ENCODE measurements around the gene ELAC1.
"Not testable (repeated sequence)": the region's sequence is repeated elsewhere in the genome, so short reads cannot be mapped to it uniquely, and the experiment has no call there.

ELAC1 gene

GRCh38 chr18:50970006-50970405 is 2.2 kb downstream of the ELAC1 start:
- DNase-seq (ENCODE audit: low read depth in 4 of 4, low spot score in 1 of 4): no peak

- not testable (repeated sequence) for DNase-seq (ENCODE audit: low read depth in 4 of 4, low spot score in 1 of 4)
Observed at GRCh38 chr18:50972404-50972803, 4.6 kb downstream of the ELAC1 start.

DNA sequence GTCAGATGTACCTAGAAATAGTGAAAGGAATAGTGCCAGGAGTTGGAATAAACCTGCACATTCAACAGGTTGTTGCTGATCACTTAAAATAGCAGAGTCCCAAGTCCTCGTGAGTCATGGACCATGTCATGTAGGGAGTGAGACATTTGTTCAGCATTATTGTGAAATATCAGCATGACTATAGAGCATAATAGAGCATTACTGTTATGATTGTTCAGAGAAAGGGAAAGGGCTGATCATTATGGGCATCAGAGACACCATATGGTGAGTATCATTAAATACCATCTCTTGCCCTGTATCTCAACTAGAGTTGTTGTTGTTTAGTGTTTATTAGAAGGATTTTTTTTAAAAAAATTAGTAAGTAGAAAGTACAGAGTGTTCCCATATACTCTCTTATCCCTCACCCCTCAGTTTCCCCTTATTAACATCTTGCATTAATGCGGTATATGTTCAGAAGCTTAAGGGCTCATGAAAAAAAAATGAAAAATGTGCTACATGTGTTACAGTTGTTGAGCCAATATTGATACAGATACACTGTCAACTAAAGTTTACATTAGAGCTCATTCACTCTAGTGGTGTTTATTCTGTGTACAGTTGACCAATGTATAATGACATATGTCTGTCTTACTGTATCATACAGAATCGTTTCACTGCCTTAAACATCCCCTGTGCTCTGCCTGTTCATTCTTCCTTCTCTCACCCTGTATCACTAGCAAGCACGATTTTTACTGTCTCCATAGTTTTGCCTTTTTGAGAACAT is 5.7 kb downstream of the ELAC1 start:
- DNase-seq (ENCODE audit: low read depth in 4 of 4, low spot score in 1 of 4): no peak

- DNase-seq (ENCODE audit: low read depth in 4 of 4, low spot score in 1 of 4): no peak
Observed at GRCh38 chr18:50977037-50977760, 9.4 kb downstream of the ELAC1 start.

DNA sequence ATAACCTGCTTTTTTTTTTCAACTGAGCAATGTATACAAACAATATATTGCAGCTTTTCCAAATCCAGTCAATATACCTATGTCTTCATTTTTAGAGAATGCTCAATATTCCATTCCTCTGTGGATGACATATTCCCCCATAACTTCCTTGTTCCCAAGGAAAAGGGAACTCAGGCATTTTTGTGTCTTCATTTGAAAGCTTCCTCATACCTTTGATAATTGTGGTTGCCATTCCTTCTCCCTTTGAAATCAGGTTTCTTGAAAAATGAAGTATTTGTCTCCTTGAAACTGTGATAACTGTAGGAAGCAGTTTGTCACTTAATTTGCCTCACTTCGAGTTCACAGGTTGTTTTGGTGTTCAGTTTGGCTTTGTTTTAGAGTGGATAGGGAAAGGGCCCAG is 13.5 kb downstream of the ELAC1 start:
- DNase-seq (ENCODE audit: low read depth in 4 of 4, low spot score in 1 of 4): no peak

- no peak for DNase-seq (ENCODE audit: low read depth in 4 of 4, low spot score in 1 of 4)
Observed at GRCh38 chr18:50982086-50982801, 14.4 kb downstream of the ELAC1 start.

DNA sequence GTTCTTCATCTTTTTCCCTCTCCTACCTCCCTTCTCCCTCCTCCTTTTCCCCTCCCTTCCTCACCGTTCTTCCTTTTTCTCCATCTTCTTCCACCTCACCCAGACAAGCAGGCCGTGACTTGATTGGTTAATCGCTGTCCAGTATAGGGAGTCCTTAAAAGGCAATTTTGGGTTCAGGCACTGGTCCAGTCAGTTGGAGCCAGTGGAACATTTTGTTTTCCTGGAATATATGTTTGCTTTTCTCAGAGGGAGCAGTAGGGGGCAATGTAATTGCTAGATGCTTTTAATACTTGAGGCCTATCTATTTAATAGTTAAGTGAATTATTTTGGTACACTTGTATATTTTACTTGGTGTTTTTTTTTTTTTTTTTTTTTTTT is 15.0 kb downstream of the ELAC1 start:
- no peak for DNase-seq (ENCODE audit: low read depth in 4 of 4, low spot score in 1 of 4)

DNA sequence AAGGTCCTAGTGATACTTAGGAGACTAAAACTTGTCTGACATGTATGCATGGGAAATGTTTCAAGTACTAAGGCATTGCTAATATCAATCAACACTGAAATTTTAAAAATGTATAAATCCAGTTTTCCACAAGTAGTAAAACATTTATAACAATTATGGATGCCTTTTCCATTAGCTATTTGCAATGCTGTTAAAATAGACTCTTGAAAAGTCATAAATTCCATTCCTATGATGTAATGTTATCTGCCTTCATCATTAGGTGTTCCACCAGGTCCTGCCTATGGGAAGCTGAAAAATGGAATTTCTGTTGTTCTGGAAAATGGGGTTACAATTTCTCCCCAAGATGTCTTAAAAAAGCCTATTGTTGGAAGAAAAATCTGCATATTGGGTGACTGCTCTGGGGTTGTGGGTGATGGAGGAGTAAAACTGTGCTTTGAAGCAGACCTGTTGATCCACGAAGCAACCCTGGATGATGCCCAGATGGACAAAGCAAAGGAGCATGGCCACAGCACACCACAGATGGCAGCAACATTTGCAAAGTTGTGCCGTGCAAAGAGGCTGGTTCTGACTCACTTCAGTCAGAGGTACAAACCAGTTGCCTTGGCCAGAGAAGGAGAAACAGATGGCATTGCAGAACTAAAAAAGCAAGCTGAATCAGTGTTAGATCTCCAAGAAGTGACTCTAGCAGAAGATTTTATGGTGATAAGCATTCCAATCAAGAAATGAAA is 18.7 kb downstream of the ELAC1 start:
- DNase-seq (ENCODE audit: low read depth in 4 of 4, low spot score in 1 of 4): no peak

DNA sequence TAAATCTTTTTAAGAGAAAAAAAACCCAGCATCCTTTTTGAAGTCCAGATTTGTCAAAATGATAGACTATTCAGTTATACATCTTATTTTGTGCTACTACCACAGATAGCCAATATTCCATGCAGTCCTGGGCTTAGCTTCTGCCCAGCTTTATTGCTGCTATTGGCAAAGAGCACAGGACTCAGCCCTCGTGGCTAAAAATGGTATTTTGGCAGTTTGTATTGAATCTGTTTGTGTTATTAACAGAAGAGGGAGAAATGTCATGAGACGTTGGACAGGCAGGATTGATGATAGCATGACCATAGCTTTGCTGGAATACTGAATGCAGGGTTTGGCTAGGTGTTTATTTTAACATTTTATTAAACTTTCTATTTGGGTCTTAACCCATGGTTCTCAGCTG is 19.4 kb downstream of the ELAC1 start:
- no peak for DNase-seq (ENCODE audit: low read depth in 4 of 4, low spot score in 1 of 4)

GRCh38 chr18:50989711-50990110 is 21.9 kb downstream of the ELAC1 start:
- DNase-seq (ENCODE audit: low read depth in 4 of 4, low spot score in 1 of 4): no peak

DNA sequence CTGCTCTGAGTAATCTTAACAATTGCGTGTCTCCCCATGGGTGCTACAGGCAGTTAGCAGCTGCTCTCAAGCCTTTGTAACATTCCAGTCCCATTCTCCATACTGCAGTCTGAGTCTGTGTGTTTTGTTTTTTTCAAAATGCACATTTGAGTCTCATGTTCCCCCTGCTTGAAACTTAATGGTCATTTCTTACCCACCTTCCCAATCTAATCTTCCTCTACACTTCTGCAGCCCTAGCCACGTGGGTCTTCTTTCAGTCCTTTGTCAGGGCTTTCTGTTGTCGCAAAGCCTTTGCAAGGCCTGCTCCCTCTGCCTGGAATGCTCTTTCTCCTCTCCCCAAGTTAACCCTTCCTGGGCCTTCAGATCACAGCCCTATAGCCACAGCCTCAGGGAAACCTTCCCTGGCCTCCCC is 24.5 kb downstream of the ELAC1 start:
- DNase-seq (ENCODE audit: low read depth in 4 of 4, low spot score in 1 of 4): no peak

GRCh38 chr18:50994031-50994430 is 26.2 kb downstream of the ELAC1 start:
- DNase-seq (ENCODE audit: low read depth in 4 of 4, low spot score in 1 of 4): no peak

DNA sequence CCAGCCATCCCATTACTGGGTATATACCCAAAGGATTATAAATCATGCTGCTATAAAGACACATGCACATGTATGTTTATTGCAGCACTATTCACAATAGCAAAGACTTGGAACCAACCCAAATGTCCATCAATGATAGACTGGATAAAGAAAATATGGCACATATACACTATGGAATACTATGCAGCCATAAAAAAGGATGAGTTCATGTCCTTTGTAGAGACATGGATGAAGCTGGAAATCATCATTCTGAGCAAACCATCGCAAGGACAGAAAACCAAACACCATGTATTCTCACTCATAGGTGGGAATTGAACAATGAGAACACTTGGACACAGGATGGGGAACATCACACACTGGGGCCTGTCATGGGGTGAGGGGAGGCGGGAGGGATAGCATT is 35.3 kb downstream of the ELAC1 start:
- DNase-seq (ENCODE audit: low read depth in 4 of 4, low spot score in 1 of 4): not testable (repeated sequence)

DNA sequence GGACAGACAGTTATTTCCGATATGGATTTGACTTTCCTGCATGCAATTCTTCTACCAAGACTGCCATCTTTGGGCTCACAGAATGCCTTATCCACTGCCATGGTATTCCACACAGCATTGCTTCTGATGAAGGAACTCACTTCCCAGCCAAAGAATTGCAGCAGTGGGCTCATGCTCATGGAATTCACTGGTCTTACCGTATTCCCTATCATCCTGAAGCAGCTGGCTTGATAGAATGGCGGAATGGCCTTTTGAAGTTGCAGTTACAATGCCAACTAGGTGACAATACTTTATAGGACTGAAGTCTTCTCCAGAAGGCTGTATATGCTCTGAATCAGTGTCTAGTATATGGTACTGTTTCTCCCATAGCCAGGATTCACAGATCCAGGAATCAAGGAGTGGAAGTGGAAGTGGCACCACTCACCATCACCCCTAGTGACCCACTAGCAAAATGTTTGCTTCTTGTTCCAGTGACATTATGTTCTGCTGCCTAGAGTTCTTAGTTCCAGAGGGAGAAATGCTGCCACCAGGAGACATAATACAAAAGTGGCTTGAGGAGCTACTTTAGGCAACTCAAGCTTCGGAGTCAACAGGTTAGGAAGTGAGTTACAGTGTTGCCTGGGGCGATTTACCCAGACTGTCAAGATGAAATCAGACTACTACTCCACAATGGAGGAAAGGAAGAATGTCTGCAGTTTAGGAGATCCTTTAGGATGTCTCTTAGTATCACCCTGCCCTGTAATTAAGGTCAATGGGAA is 38.4 kb downstream of the ELAC1 start:
- no peak for DNase-seq (ENCODE audit: low read depth in 4 of 4, low spot score in 1 of 4)

DNA sequence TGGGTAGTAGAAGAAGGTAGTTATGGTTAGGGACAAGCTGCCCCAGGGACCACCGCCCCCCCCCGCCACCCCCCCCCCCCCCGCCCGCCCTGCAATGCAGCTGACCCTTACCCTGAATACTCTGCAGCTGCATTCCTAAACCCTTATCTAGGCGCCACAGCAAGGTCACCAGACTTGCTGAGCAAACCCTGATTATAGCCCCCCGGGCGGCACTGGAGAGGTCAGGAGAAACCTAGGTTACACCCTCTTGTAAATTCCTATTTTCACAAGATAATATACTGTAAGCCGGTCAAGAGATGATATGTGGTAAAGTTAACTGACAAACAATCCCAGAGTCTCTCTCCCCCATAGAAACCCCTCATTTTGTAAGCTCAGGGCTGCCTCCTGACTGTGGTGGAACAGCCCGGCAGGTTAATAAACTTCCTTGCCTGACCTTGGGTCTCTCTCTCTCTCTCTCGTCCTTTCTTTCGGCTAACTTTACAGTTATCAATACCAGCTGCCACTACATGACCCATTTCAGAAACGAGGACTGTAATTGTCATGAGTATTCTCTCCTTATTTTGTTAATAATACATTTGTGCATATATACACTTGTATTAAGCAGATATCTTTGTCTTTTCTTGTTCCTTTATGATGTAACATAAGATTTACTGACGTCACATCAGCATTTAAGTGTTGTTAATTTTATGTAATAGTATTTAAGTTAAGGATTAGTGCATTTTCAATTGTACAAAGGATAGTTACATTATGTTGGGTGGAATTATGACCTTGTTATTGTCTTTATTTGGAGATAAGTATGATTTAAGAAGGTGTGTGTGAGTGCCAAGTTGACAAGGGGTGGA is 39.3 kb downstream of the ELAC1 start:
- no peak for DNase-seq (ENCODE audit: low read depth in 4 of 4, low spot score in 1 of 4)

DNA sequence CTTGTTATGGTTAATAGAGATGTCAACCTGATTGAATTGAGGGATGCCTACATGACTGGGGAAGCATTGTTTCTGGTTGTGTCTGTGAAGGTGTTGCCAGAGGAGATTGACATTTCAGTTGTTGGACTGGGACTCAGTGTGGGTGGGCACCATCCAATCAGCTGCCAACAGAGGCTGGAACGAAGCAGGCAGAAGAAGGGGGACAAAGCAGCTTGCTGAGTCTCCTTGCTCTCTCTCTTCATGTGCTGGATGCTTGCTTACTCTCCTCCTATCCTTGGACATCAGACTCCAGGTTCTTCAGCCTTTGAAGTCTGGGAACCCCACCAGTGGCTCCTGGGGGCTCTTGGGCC is 39.9 kb downstream of the ELAC1 start:
- no peak for DNase-seq (ENCODE audit: low read depth in 4 of 4, low spot score in 1 of 4)

- DNase-seq (ENCODE audit: low read depth in 4 of 4, low spot score in 1 of 4): no peak
Observed at GRCh38 chr18:51009072-51009471, 41.2 kb downstream of the ELAC1 start.

- no peak for DNase-seq (ENCODE audit: low read depth in 4 of 4, low spot score in 1 of 4)
Observed at GRCh38 chr18:51010218-51010617, 42.4 kb downstream of the ELAC1 start.

GRCh38 chr18:51011709-51012108 is 43.9 kb downstream of the ELAC1 start:
- DNase-seq (ENCODE audit: low read depth in 4 of 4, low spot score in 1 of 4): no peak

GRCh38 chr18:51012441-51012840 is 44.6 kb downstream of the ELAC1 start:
- DNase-seq (ENCODE audit: low read depth in 4 of 4, low spot score in 1 of 4): no peak

All from stimulated activated CD4-positive, alpha-beta T cell treated with anti-CD3 and anti-CD28 coated beads, Interleukin-1b, Interleukin-23, amount 100 ng/mL, for 24 hours (primary cell).